ENCODE measurements around the gene INTS3. TPM values are rescaled to one million over a fixed set of nuclear protein-coding genes. Genes with fewer than 3 reads are reported as not detected.
"Not testable (repeated sequence)": the region's sequence is repeated elsewhere in the genome, so short reads cannot be mapped to it uniquely, and the experiment has no call there.

The INTS3 gene
- total RNA-seq, 6 donors from 2014 or later: 58.2 to 159 (median 63.1) TPM

DNA sequence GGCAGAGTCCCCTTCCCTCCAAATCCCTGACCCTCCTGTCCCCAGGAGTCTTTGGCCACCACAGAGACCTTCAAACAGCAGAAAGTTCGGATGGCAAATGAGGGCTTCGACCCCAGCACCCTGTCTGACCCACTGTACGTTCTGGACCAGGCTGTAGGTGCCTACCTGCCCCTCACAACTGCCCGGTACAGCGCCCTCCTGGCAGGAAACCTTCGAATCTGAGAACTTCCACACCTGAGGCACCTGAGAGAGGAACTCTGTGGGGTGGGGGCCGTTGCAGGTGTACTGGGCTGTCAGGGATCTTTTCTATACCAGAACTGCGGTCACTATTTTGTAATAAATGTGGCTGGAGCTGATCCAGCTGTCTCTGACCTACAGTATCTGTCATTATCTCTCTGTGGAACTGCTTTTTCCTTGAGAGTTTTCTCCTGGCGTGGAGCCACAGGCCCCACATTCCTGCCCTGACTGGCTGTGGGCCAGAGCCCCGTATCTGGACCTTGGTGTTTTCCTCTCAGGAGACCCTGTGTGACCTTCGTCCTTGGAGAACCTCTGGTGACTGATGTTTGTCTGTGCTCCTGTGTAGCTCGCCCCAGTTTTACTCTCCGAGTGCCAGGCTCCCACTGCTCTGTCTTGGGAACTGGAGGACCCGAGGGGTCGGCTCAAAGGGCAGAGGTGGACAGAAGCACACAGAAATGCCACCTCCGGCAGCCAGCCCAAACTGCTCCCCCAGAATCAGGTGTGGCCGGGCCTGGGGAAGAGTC is 52.1 kb downstream of the INTS3 start:
- DNase-seq (no peak), ATAC-seq (ENCODE audit: low FRiP score in 2 of 2) (no peak)
- H3K36me3 ChIP-seq: peaks cover 0 to 19% (median 0%) of the 10 kb centered on the region in 4 donors
- TF ChIP-seq EP300 (IDR thresholded peaks at IDR 0.05) (no peak), POLR2AphosphoS5 (IDR thresholded peaks at IDR 0.05) (no peak), POLR2A (IDR thresholded peaks at IDR 0.05) (no peak)
- TF ChIP-seq, protein P1, sequence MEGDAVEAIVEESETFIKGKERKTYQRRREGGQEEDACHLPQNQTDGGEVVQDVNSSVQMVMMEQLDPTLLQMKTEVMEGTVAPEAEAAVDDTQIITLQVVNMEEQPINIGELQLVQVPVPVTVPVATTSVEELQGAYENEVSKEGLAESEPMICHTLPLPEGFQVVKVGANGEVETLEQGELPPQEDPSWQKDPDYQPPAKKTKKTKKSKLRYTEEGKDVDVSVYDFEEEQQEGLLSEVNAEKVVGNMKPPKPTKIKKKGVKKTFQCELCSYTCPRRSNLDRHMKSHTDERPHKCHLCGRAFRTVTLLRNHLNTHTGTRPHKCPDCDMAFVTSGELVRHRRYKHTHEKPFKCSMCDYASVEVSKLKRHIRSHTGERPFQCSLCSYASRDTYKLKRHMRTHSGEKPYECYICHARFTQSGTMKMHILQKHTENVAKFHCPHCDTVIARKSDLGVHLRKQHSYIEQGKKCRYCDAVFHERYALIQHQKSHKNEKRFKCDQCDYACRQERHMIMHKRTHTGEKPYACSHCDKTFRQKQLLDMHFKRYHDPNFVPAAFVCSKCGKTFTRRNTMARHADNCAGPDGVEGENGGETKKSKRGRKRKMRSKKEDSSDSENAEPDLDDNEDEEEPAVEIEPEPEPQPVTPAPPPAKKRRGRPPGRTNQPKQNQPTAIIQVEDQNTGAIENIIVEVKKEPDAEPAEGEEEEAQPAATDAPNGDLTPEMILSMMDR (IDR thresholded peaks at IDR 0.05): no peak
- H3K9me3 ChIP-seq: no peaks in the 10 kb centered on the region
- peak overlapping the region in 3 of 4 donors; percentile 27 to 67 (median 43) for H3K27ac ChIP-seq
- no peak overlapping the region for H3K4me3 ChIP-seq
- 60 to 62% methylated on average over 15 to 17 of the region's 17 CpGs for WGBS, 2 donors
- peaks cover 36 to 55% (median 53%) of the 10 kb centered on the region in 4 donors for H3K4me1 ChIP-seq
- H3K27me3 ChIP-seq: no peaks in the 10 kb centered on the region

DNA sequence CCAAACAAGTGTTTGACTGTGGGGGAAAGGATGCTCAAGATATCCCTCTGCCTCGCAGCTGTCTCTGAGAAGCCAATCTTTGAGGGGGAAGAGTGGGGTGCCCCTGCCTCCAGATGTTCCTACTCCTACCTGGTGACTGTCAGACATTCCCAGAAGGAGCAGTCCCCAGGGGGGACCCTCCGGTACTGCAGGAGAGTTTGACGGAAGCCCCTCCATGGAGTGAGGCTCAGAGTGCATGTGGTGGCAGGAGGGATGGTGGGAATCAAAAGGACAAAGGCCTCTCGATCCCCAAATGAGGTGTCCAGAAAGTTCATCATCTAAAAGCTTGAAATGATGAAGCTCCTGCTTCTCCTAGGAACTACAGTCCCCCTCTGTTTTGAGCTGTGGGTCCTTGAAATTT is 52.7 kb downstream of the INTS3 start:
- no peak overlapping the region for H3K4me3 ChIP-seq
- TF ChIP-seq, protein P1 (IDR thresholded peaks at IDR 0.05): no peak
- no peak for TF ChIP-seq EP300 (IDR thresholded peaks at IDR 0.05)
- TF ChIP-seq POLR2A (IDR thresholded peaks at IDR 0.05): no peak
- TF ChIP-seq POLR2AphosphoS5 (IDR thresholded peaks at IDR 0.05): no peak
- H3K36me3 ChIP-seq: peaks cover 0 to 19% (median 0%) of the 10 kb centered on the region in 4 donors
- ATAC-seq (ENCODE audit: low FRiP score in 2 of 2) (no peak), DNase-seq (no peak)
- H3K4me1 ChIP-seq: peaks cover 35 to 53% (median 49%) of the 10 kb centered on the region in 4 donors
- peak overlapping the region in 2 of 4 donors; percentile 43 to 67 for H3K27ac ChIP-seq
- H3K27me3 ChIP-seq: no peaks in the 10 kb centered on the region
- H3K9me3 ChIP-seq: no peaks in the 10 kb centered on the region
- 82 to 97% methylated on average over 3 to 4 of the region's 4 CpGs for WGBS, 2 donors

DNA sequence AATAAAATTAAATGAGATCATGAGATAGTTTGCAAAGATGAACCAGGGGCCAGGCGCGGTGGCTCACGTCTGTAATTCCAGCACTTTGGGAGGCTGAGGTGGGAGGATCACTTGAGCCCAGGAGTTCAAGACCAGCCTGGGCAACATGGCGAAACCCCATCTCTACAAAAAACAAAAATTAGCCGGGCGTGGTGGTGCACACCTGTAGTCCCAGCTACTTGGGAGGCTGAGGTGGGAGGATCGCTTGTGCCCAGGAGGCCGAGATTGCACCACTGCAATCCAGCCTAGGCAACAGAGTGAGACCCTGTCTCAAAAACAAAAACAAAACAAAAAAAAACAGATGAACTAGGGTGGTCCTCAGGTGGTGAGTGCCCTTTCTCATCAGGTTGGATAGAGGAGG is 54.8 kb downstream of the INTS3 start:
- Histone ChIP-seq H3K27ac (peak overlapping the region; percentile 92 to 98 (median 96)), H3K4me1 (peaks cover 20 to 37% (median 29%) of the 10 kb centered on the region in 4 donors), H3K36me3 (peaks cover 0 to 19% (median 0%) of the 10 kb centered on the region in 4 donors), H3K4me3 (peak overlapping the region in 3 of 4 donors; percentile 57 to 78 (median 63))
- not testable (repeated sequence) for H3K9me3 ChIP-seq; H3K27me3 ChIP-seq; ATAC-seq (ENCODE audit: low FRiP score in 2 of 2); DNase-seq
- 90 to 92% methylated on average over 8 of the region's 8 CpGs for WGBS, 2 donors

DNA sequence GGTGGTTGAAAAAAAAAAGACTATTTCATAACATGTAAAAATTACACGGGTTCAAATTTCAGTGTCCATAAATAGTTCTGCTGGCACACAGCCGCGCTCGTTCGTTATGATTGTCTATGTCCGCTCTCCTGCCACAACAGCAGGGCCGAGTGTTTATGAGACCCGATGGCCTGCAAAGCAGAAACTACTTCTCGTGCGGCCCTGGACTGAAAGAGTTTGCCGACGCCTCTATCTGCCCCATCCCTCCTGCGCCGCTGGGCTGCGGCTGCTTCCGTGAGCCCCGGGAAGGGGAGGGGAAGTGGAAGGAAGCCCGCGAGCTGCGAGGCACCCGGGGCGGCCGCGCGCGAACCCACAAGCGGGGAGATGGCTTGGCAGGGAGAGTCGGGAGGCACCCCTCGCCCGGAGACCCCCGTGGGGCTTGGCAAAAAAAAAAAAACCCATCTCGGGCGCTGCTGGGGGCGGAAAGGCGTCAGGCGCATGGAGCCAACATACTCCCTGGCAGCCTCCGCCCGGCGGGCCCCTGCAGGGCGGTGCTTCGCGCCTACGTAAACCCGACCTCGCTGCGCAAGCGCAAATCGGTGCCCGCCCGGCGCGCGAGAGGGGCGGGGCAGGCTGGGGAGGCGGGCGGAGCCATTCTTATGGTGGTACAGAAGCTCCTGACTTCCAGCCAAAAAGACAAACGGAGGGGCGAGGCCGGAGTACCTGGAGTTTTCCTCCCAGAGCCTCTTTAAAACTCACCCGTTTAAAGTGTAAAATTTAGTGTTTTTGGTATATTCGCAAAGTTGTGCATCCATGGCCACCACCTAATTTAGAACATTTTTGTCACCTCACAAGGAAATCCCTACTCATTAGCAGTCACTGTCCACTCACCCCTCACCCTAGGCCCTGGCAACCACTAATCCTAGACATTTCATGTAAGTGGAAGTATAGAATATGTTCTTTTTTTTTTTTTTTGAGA is 55.7 kb downstream of the INTS3 start:
- TF ChIP-seq POLR2A (IDR thresholded peaks at IDR 0.05) (peak; percentile 66 to 99 (median 82)), POLR2AphosphoS5 (IDR thresholded peaks at IDR 0.05) (peak; percentile 96 to 99), EP300 (IDR thresholded peaks at IDR 0.05) (peak in 1 of 4 donors; percentile 12)
- TF ChIP-seq, protein P1 (IDR thresholded peaks at IDR 0.05): peak in 4 of 6 experiments; percentile 32 to 69 (median 44)
- WGBS, 2 donors: 1 to 2% methylated on average over 41 to 61 of the region's 61 CpGs
- Histone ChIP-seq H3K36me3 (peaks cover 0 to 11% (median 0%) of the 10 kb centered on the region in 4 donors), H3K4me3 (peak overlapping the region; percentile 31 to 78 (median 60)), H3K4me1 (peaks cover 12 to 33% (median 21%) of the 10 kb centered on the region in 4 donors), H3K9me3 (no peaks in the 10 kb centered on the region), H3K27me3 (no peaks in the 10 kb centered on the region), H3K27ac (peak overlapping the region; percentile 92 to 98 (median 96))
- DNase-seq (peak; percentile 92 to 99), ATAC-seq (ENCODE audit: low FRiP score in 2 of 2) (peak; percentile 97 to 99)

Measured in upper lobe of left lung (tissue), 6 donors.